Pericardium fibroblast (primary cell): Measurements from ENCODE around the gene MPEG1. TPM values are rescaled to one million over a fixed set of nuclear protein-coding genes. Genes with fewer than 3 reads are reported as not detected.

ENCODE experiments used
- total RNA-seq: library from RNA; depleted of rRNA; stranded (reverse); fragments of >200 nt; gene quantifications from 2 replicates; pipeline ENCODE4 v1.2.3, GENCODE V29; 2015

The MPEG1 gene
- not detected in 2 replicates for total RNA-seq

GRCh38 chr11:59212744-59213631 is at the start of gene MPEG1:
Gene MPEG1, minus strand, starts transcription at chr11:59212927. Its CDS starts 62 bp downstream, at chr11:59212865.

GRCh38 chr11:59171508-59172322 is 41.0 kb downstream of the MPEG1 start, which contains the start of gene DTX4:
Gene DTX4, plus strand, starts transcription at chr11:59172132. Its CDS starts 464 bp downstream, at chr11:59172596.

Other genes starting within 250 kb of the MPEG1 start
- gene GLYATL1B, start 126.6 kb downstream of the MPEG1 start, total RNA-seq, result not detected in 2 replicates
- 0.12 and 0.26 TPM in 2 replicates for gene FAM111B, start 105.7 kb downstream of the MPEG1 start, total RNA-seq
- gene FAM111A, start 70.1 kb downstream of the MPEG1 start, total RNA-seq, result 6.5 and 11.3 TPM in 2 replicates
- 10.0 and 15.8 TPM in 2 replicates for gene DTX4, start 40.8 kb downstream of the MPEG1 start, total RNA-seq
- gene OR5AN1, start 146.0 kb upstream of the MPEG1 start, total RNA-seq, result not detected in 2 replicates
- not detected in 2 replicates for gene OR5A2, start 213.5 kb upstream of the MPEG1 start, total RNA-seq
- not detected in 2 replicates for gene OR5A1, start 223.5 kb upstream of the MPEG1 start, total RNA-seq
- not detected in 2 replicates for gene OR4D6, start 244.0 kb upstream of the MPEG1 start, total RNA-seq